Astrocyte (in vitro differentiated cells and primary cell): ENCODE measurements around the gene FES. TPM values are rescaled to one million over a fixed set of nuclear protein-coding genes. Genes with fewer than 3 reads are reported as not detected.

Experiments used
- DNase-seq: peaks from one replicate; pipeline ENCODE4 v3.0.0-alpha.2; 2010; ENCODE audit warnings: low read depth
- FAIRE-seq: peaks from 2 replicates; lab custom pipeline; 2011; peaks lifted over from hg19 to GRCh38; lab: Jason Lieb, UNC
- H2AFZ ChIP-seq: 2 replicates; pipeline ENCODE4 v1.6.0; 2012; ENCODE audit warnings: low read depth, low read length, inconsistent platforms
- H3K27ac ChIP-seq: 2 replicates; pipeline ENCODE4 v1.5.1; 2011; ENCODE audit warnings: low read depth, low read length, inconsistent platforms
- H3K27me3 ChIP-seq: 2 replicates; pipeline ENCODE4 v1.6.0; 2011; ENCODE audit warnings: low read length, inconsistent platforms; ENCODE audit not compliant: insufficient read depth
- H3K36me3 ChIP-seq: 2 replicates; pipeline ENCODE4 v1.5.1; 2011; ENCODE audit warnings: low read length, inconsistent platforms; ENCODE audit not compliant: insufficient read depth
- H3K4me1 ChIP-seq: 2 replicates; pipeline ENCODE4 v1.5.1; 2011; ENCODE audit warnings: low read length, inconsistent platforms; ENCODE audit not compliant: insufficient read depth
- H3K4me2 ChIP-seq: 2 replicates; pipeline ENCODE4 v1.6.0; 2012; ENCODE audit warnings: low read length, inconsistent platforms
- H3K4me3 ChIP-seq: 2 replicates; pipeline ENCODE4 v1.5.1; 2011; ENCODE audit warnings: low read depth, mild to moderate bottlenecking, low read length, inconsistent platforms; ENCODE audit not compliant: insufficient read depth
- H3K79me2 ChIP-seq: 2 replicates; pipeline ENCODE4 v1.6.0; 2012; ENCODE audit warnings: mild to moderate bottlenecking, low read length, inconsistent platforms; ENCODE audit not compliant: insufficient read depth
- H3K9ac ChIP-seq: 2 replicates; pipeline ENCODE4 v1.6.0; 2012; ENCODE audit warnings: mild to moderate bottlenecking, low read length, inconsistent platforms
- H3K9me3 ChIP-seq: 2 replicates; pipeline ENCODE4 v1.5.1; 2012; ENCODE audit warnings: low read depth, mild to moderate bottlenecking, low read length, inconsistent platforms; ENCODE audit not compliant: insufficient read depth
- H4K20me1 ChIP-seq: 2 replicates; pipeline ENCODE4 v1.6.0; 2012; ENCODE audit warnings: low read length, inconsistent platforms; ENCODE audit not compliant: insufficient read depth
- H3K27ac Mint-ChIP-seq: one replicate; pipeline ENCODE4 v1.8.0; 2021; ENCODE audit warnings: mild to moderate bottlenecking, mixed read lengths; ENCODE audit not compliant: unreplicated experiment
- H3K27me3 Mint-ChIP-seq: one replicate; pipeline ENCODE4 v1.8.0; 2021; ENCODE audit warnings: low read depth, mixed read lengths; ENCODE audit not compliant: unreplicated experiment
- H3K36me3 Mint-ChIP-seq: one replicate; pipeline ENCODE4 v1.8.0; 2021; ENCODE audit warnings: low read depth, mixed read lengths; ENCODE audit not compliant: unreplicated experiment
- H3K4me1 Mint-ChIP-seq: one replicate; pipeline ENCODE4 v1.8.0; 2021; ENCODE audit warnings: low read depth, mixed read lengths; ENCODE audit not compliant: unreplicated experiment
- H3K4me3 Mint-ChIP-seq: one replicate; pipeline ENCODE4 v1.8.0; 2021; ENCODE audit warnings: mild to moderate bottlenecking, moderate library complexity, mixed read lengths; ENCODE audit not compliant: unreplicated experiment
- H3K9me3 Mint-ChIP-seq: one replicate; pipeline ENCODE4 v1.8.0; 2021; ENCODE audit warnings: mild to moderate bottlenecking, mixed read lengths; ENCODE audit not compliant: unreplicated experiment
- CTCF ChIP-seq: IDR thresholded peaks from 2 replicates; pipeline ENCODE4 v1.5.1; 2011; ENCODE audit warnings: low read depth, mild to moderate bottlenecking, inconsistent platforms, low read length, moderate library complexity; ENCODE audit not compliant: insufficient read depth
- EZH2 ChIP-seq: IDR thresholded peaks from 2 replicates; pipeline ENCODE4 v1.6.1; 2012; ENCODE audit warnings: mild to moderate bottlenecking, low read length, inconsistent platforms; ENCODE audit not compliant: insufficient read depth
- total RNA-seq: library from RNA; stranded (reverse); gene quantifications from 2 replicates; pipeline ENCODE4 v1.2.1, GENCODE V29; 2021

The FES gene
- total RNA-seq, 1 donor from 2014 or later, result 7.2 TPM

GRCh38 chr15:90883526-90883975 is 753 bp upstream of the FES start:
- peak overlapping the region; percentile 64 for H2AFZ ChIP-seq
- H3K27me3 Mint-ChIP-seq, result peaks cover 2% of the 10 kb centered on the region
- no peak for DNase-seq
- H3K36me3 ChIP-seq, result peaks cover 6% of the 10 kb centered on the region
- H3K27ac Mint-ChIP-seq, result no peak overlapping the region
- TF ChIP-seq CTCF (no peak), EZH2 (no peak)
- H3K4me1 Mint-ChIP-seq, result no peaks in the 10 kb centered on the region
- no peaks in the 10 kb centered on the region for H3K9me3 ChIP-seq
- H3K79me2 ChIP-seq, result no peaks in the 10 kb centered on the region
- peak overlapping the region; percentile 82 for H3K4me2 ChIP-seq
- H3K9me3 Mint-ChIP-seq, result no peaks in the 10 kb centered on the region
- H3K27ac ChIP-seq, result peak overlapping the region; percentile 25
- peaks cover 4% of the 10 kb centered on the region for H3K36me3 Mint-ChIP-seq
- no peaks in the 10 kb centered on the region for H4K20me1 ChIP-seq
- no peak overlapping the region for H3K4me3 Mint-ChIP-seq
- FAIRE-seq, result no peak
- H3K9ac ChIP-seq, result peak overlapping the region; percentile 79
- peaks cover 20% of the 10 kb centered on the region for H3K4me1 ChIP-seq
- no peaks in the 10 kb centered on the region for H3K27me3 ChIP-seq
- peak overlapping the region; percentile 33 for H3K4me3 ChIP-seq

GRCh38 chr15:90884719-90885431 is 571 bp downstream of the FES start:
- no peaks in the 10 kb centered on the region for H3K9me3 ChIP-seq
- H3K27ac ChIP-seq, result peak overlapping the region; percentile 25
- H3K36me3 ChIP-seq, result no peaks in the 10 kb centered on the region
- Mint-ChIP-seq H3K4me3 (no peak overlapping the region), H3K36me3 (no peaks in the 10 kb centered on the region), H3K9me3 (no peaks in the 10 kb centered on the region), H3K27ac (peak overlapping the region; percentile 78), H3K4me1 (no peaks in the 10 kb centered on the region), H3K27me3 (peaks cover 2% of the 10 kb centered on the region)
- no peak for TF ChIP-seq EZH2
- no peak for TF ChIP-seq CTCF
- FAIRE-seq, result no peak
- H4K20me1 ChIP-seq, result no peaks in the 10 kb centered on the region
- DNase-seq, result no peak
- H3K4me2 ChIP-seq, result peak overlapping the region; percentile 82
- no peaks in the 10 kb centered on the region for H3K27me3 ChIP-seq
- peak overlapping the region; percentile 33 for H3K4me3 ChIP-seq
- peak overlapping the region; percentile 79 for H3K9ac ChIP-seq
- H3K79me2 ChIP-seq, result no peaks in the 10 kb centered on the region
- peak overlapping the region; percentile 63 for H2AFZ ChIP-seq
- peaks cover 20% of the 10 kb centered on the region for H3K4me1 ChIP-seq
